SJCRH30 (cell line): ENCODE data around the gene ALDOB. TPM values are rescaled to one million over a fixed set of nuclear protein-coding genes. Genes with fewer than 3 reads are reported as not detected.

Experiments used
- DNase-seq, 2 experiments: peaks; one replicate each; pipeline ENCODE4 v3.0.0-alpha.2; 2015 to 2020
- H3K27ac ChIP-seq: fragments of 250-450 bp; sonication (Bioruptor Pico); 2 replicates; pipeline ENCODE4 v1.5.1; 2020; ENCODE audit warnings: mild to moderate bottlenecking, moderate library complexity
- H3K27me3 ChIP-seq: fragments of 250-450 bp; sonication (Bioruptor Pico); 2 replicates; pipeline ENCODE4 v1.5.1; 2020; ENCODE audit warnings: mild to moderate bottlenecking, moderate library complexity
- H3K36me3 ChIP-seq: fragments of 250-450 bp; sonication (Bioruptor Pico); 2 replicates; pipeline ENCODE4 v1.5.1; 2020; ENCODE audit warnings: mild to moderate bottlenecking, moderate library complexity
- H3K4me1 ChIP-seq: fragments of 250-450 bp; sonication (Bioruptor Pico); 2 replicates; pipeline ENCODE4 v1.5.1; 2020; ENCODE audit warnings: mild to moderate bottlenecking, moderate library complexity
- H3K4me3 ChIP-seq: fragments of 250-450 bp; sonication (Bioruptor Pico); 2 replicates; pipeline ENCODE4 v1.5.1; 2020; ENCODE audit warnings: mild to moderate bottlenecking, moderate library complexity
- H3K9me3 ChIP-seq: fragments of 250-450 bp; sonication (Bioruptor Pico); replicated peaks from 2 replicates; pipeline ENCODE4 v1.5.1; 2020; ENCODE audit warnings: mild to moderate bottlenecking, moderate library complexity
- total RNA-seq: library from RNA; depleted of rRNA; stranded (reverse); fragments of >200 nt; shearing (Covaris generic); gene quantifications from 2 replicates; pipeline ENCODE4 v1.2.3, GENCODE V29; 2014

Gene ALDOB
- total RNA-seq, 1 experiment from 2014 or later = not detected

GRCh38 chr9:101446732-101447131 lies 11.2 kb upstream of the ALDOB start:
- H3K27me3 ChIP-seq = 0 out of 2 replicates have a peak, but pooled peaks cover 8% of the 10 kb centered on the region
- no peak for DNase-seq
- H3K36me3 ChIP-seq = no peaks in the 10 kb centered on the region

GRCh38 chr9:101445353-101446029 lies 9.9 kb upstream of the ALDOB start:
- H3K36me3 ChIP-seq = no peaks in the 10 kb centered on the region
- 0 out of 2 replicates have a peak, but pooled peaks cover 5% of the 10 kb centered on the region for H3K27me3 ChIP-seq
- no peak overlapping the region for H3K27ac ChIP-seq
- DNase-seq = no peak
- H3K9me3 ChIP-seq = no peaks in the 10 kb centered on the region
- peaks cover 5% of the 10 kb centered on the region for H3K4me1 ChIP-seq
- no peak overlapping the region for H3K4me3 ChIP-seq

More at GRCh38 chr9:101446732-101447131, 11.2 kb upstream of the ALDOB start:
- Histone ChIP-seq H3K9me3 (no peaks in the 10 kb centered on the region), H3K27ac (no peak overlapping the region), H3K4me3 (no peak overlapping the region), H3K4me1 (peaks cover 5% of the 10 kb centered on the region)

- Histone ChIP-seq H3K4me3 (no peak overlapping the region), H3K27ac (no peak overlapping the region), H3K9me3 (no peaks in the 10 kb centered on the region), H3K4me1 (peaks cover 5% of the 10 kb centered on the region), H3K27me3 (no peaks in the 10 kb centered on the region), H3K36me3 (no peaks in the 10 kb centered on the region)
- peak; percentile 19 to 37 for DNase-seq
Measured at GRCh38 chr9:101443364-101443771, 7.8 kb upstream of the ALDOB start.

DNA sequence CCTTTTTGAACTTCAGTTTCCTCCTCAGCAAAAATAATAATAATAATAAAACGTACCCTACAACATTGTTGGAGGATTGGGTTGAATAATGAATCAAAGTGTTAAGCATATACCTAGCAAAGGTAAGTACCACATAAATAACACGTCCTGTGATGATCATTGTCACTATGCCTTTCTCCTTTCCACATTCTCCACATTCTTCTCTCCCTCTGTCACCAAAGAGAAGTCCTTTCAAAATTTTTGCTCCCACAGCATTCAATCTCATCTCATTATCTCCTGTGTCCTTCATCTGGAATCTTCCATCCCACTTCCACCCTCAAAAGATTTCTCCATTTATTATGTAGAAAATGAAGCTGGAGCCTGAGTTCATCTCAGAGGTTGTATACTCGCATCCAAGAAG lies 7.2 kb upstream of the ALDOB start:
- Histone ChIP-seq H3K27ac (no peak overlapping the region), H3K9me3 (no peaks in the 10 kb centered on the region), H3K4me3 (no peak overlapping the region), H3K27me3 (0 out of 2 replicates have a peak, but pooled peaks cover 4% of the 10 kb centered on the region), H3K4me1 (peaks cover 5% of the 10 kb centered on the region; the same call in 1 of the 2 replicates), H3K36me3 (no peaks in the 10 kb centered on the region)
- DNase-seq = no peak

DNA sequence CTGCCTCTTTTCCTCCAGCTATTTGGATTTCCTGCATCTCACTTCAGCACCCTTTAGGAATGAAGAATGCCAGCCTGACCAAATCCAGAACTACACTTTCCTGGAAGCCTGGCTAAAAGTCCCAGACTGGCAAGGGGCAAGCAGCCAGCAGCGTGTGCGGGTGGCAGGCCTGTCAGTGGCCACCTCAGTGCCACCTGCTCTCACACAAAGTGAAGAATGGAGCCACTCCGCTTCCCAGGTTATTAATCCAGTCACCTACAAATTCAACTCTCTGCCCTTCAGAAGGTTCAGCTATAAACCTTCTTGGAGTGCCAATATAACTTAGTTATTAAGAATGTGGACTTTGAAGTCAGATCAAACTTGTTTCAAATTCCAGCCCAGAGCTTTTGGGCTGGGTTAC lies 6.7 kb upstream of the ALDOB start:
- H3K27ac ChIP-seq = no peak overlapping the region
- DNase-seq = no peak

DNA sequence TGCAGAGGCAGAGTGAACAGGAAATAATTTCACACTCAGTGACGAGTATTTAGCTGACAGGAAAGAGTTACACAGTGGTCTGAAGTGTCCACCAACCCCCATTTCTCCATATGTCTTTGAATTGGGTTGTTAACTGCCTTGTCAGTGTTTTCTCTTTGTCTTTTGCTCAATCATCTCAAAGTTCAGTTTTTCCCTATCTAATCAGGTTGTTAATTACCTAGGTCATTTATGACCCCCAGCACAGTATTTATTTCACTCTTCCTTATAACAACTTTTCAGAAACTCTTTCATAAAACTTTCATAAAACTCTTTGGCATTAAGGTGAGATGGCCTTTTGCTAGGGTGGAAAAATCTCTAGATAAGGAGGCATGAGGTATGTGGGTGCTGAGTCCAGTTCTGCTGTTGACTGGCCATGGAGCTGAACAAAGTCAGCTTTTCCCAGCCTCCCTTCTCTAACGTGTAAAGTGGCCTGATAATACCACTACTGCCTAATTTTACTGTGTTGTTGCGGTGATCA lies 5.2 kb upstream of the ALDOB start:
- H3K36me3 ChIP-seq = no peaks in the 10 kb centered on the region
- H3K4me3 ChIP-seq = no peak overlapping the region
- H3K27ac ChIP-seq = no peak overlapping the region
- H3K9me3 ChIP-seq = no peaks in the 10 kb centered on the region
- no peak for DNase-seq
- H3K27me3 ChIP-seq = 0 out of 2 replicates have a peak, but pooled peaks cover 7% of the 10 kb centered on the region
- H3K4me1 ChIP-seq = peaks cover 5% of the 10 kb centered on the region; the same call in 1 of the 2 replicates

More for the DNA sequence above, 6.7 kb upstream of the ALDOB start:
- no peaks in the 10 kb centered on the region for H3K9me3 ChIP-seq
- H3K4me1 ChIP-seq = peaks cover 5% of the 10 kb centered on the region; the same call in 1 of the 2 replicates
- 0 out of 2 replicates have a peak, but pooled peaks cover 4% of the 10 kb centered on the region for H3K27me3 ChIP-seq
- no peak overlapping the region for H3K4me3 ChIP-seq
- H3K36me3 ChIP-seq = no peaks in the 10 kb centered on the region

DNA sequence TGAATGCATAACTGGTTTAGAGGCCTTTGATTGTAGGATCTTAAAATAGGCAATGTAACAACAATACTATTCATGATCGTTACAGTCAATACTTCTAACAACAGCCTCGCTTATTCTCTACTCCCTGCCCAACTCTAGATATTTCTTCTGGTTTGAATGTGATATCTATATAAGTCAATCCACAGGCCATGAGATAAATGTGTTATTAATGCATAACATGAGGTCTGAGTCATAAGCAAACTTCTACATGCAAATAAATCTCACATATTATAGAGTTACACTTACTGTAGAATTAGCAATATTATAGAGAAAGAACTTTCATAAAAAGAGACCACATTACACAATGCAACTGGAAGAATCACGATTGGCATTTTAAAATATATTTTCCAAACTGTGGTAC lies 2.9 kb upstream of the ALDOB start:
- Histone ChIP-seq H3K27me3 (0 out of 2 replicates have a peak, but pooled peaks cover 7% of the 10 kb centered on the region), H3K36me3 (no peaks in the 10 kb centered on the region), H3K27ac (no peak overlapping the region), H3K4me3 (no peak overlapping the region), H3K4me1 (peaks cover 5% of the 10 kb centered on the region; the same call in 1 of the 2 replicates), H3K9me3 (no peaks in the 10 kb centered on the region)
- DNase-seq = no peak

DNA sequence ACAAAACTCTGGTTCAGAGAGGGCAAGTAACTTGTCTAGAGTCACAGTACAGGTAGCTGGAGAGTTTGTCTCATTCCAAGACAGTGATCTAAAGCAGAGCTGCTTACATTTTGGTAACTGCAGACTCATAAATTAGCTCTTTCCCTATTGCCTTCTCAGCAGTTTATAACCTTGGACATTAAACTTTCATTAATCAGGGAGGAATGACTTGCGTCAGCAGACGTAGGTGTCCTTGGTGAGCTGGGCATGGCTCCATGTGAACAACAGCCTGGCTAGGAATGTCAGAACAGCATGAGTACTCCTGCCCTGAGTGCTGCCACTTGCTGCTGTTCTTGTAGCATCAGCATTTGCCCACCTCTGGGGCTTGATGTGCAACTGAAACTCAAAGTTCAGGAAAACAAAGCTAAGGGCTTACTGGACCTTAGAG lies 2.2 kb upstream of the ALDOB start:
- Histone ChIP-seq H3K9me3 (no peaks in the 10 kb centered on the region), H3K4me3 (no peak overlapping the region), H3K27ac (no peak overlapping the region), H3K4me1 (peaks cover under 1% of the 10 kb centered on the region; the same call in 1 of the 2 replicates), H3K36me3 (no peaks in the 10 kb centered on the region), H3K27me3 (0 out of 2 replicates have a peak, but pooled peaks cover 7% of the 10 kb centered on the region)
- DNase-seq = no peak

DNA sequence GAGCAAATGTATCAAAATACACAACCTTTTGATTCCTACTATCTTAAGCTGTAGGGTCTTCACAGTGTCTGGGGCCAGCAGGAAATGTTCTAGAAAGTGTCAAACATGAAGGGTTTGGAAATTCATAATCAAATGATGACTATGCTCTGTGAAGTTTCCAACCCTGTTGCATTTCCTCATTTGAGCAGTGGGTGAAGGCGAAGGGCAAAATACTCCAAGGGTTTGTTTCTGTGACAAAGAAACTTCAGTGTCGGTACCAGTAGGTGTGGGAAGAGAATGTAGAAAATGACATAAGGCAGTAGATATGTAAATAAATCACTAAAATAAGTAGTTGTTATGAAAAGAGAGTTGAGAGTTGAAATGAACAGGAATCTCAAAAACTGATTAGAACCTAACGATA lies 576 bp downstream of the ALDOB start:
- Histone ChIP-seq H3K9me3 (no peaks in the 10 kb centered on the region), H3K4me3 (no peak overlapping the region), H3K27me3 (0 out of 2 replicates have a peak, but pooled peaks cover 7% of the 10 kb centered on the region), H3K4me1 (no peaks in the 10 kb centered on the region), H3K36me3 (no peaks in the 10 kb centered on the region), H3K27ac (no peak overlapping the region)
- no peak for DNase-seq

GRCh38 chr9:101433229-101433628 lies 2.3 kb downstream of the ALDOB start:
- Histone ChIP-seq H3K9me3 (no peaks in the 10 kb centered on the region), H3K36me3 (no peaks in the 10 kb centered on the region), H3K4me1 (no peaks in the 10 kb centered on the region), H3K27me3 (0 out of 2 replicates have a peak, but pooled peaks cover 7% of the 10 kb centered on the region), H3K27ac (no peak overlapping the region), H3K4me3 (no peak overlapping the region)
- no peak for DNase-seq

DNA sequence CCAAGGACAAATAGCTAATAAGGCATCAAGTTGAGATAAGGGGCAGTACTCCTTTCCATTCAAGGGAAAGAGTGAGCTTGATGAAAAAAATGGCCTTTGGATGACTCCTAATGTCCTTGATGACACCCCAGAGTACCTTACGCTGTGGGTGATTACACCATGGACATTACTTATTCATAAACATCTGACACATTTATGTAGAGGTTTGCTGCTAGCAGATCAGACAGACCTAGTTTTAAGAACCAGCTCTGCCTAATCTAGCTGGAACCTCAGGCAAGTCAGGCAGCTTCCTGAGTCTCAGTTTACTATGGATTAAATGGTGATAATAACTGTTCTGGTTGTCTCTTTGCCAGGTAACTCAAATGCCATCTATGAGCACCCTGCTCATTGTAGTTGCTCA lies 2.8 kb downstream of the ALDOB start:
- DNase-seq = no peak
- H3K27ac ChIP-seq = no peak overlapping the region
- H3K4me1 ChIP-seq = no peaks in the 10 kb centered on the region
- H3K4me3 ChIP-seq = no peak overlapping the region
- 0 out of 2 replicates have a peak, but pooled peaks cover 3% of the 10 kb centered on the region for H3K27me3 ChIP-seq
- H3K36me3 ChIP-seq = no peaks in the 10 kb centered on the region
- H3K9me3 ChIP-seq = no peaks in the 10 kb centered on the region

DNA sequence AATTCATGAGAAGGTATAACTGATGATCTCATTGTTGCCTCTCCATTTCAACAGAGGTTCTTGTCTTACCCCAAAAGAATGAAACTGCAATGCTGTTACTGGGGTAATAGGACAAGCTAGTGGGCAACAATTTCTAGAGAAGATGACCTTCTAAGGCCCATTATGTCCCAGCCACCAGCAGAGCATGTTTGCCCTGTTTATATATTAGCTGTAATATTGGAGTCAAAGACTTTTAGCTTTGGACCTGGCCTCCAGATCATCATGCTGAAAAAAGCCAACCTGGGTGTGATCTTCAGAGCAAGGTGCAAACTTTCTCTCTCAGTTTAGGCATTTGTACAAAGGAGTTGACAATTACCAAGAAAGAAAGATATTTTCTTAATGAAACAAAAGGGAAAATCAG lies 3.4 kb downstream of the ALDOB start:
- no peak for DNase-seq
- Histone ChIP-seq H3K27me3 (0 out of 2 replicates have a peak, but pooled peaks cover 3% of the 10 kb centered on the region), H3K4me3 (no peak overlapping the region), H3K9me3 (no peaks in the 10 kb centered on the region), H3K27ac (no peak overlapping the region), H3K4me1 (no peaks in the 10 kb centered on the region), H3K36me3 (no peaks in the 10 kb centered on the region)

GRCh38 chr9:101429736-101430135 lies 5.8 kb downstream of the ALDOB start:
- no peaks in the 10 kb centered on the region for H3K36me3 ChIP-seq
- no peak overlapping the region for H3K4me3 ChIP-seq
- H3K9me3 ChIP-seq = no peaks in the 10 kb centered on the region
- no peak for DNase-seq
- H3K27me3 ChIP-seq = no peaks in the 10 kb centered on the region
- no peaks in the 10 kb centered on the region for H3K4me1 ChIP-seq
- H3K27ac ChIP-seq = no peak overlapping the region

- Histone ChIP-seq H3K4me3 (no peak overlapping the region), H3K4me1 (no peaks in the 10 kb centered on the region), H3K9me3 (no peaks in the 10 kb centered on the region), H3K27me3 (no peaks in the 10 kb centered on the region), H3K27ac (no peak overlapping the region), H3K36me3 (no peaks in the 10 kb centered on the region)
- DNase-seq = no peak
Measured at GRCh38 chr9:101428909-101429308, 6.7 kb downstream of the ALDOB start.

- Histone ChIP-seq H3K27ac (no peak overlapping the region), H3K4me1 (no peaks in the 10 kb centered on the region), H3K9me3 (no peaks in the 10 kb centered on the region), H3K4me3 (no peak overlapping the region), H3K27me3 (no peaks in the 10 kb centered on the region), H3K36me3 (no peaks in the 10 kb centered on the region)
- no peak for DNase-seq
Measured at GRCh38 chr9:101427957-101428655, 7.5 kb downstream of the ALDOB start.
